K562 (cell line): Measurements from ENCODE around the gene CCNI. TPM values are rescaled to one million over a fixed set of nuclear protein-coding genes. Genes with fewer than 3 reads are reported as not detected.
A peak's percentile ranks its signal among the peaks of the same experiment; 100 is the strongest.

Experiments used
- CREB1 ChIP-seq, 2 experiments: sonication (generic) in 1 of 2; formaldehyde crosslinking in 1 of 2; IDR thresholded peaks; 2 replicates each; pipeline versions ENCODE4 v1.6.1 to v1.8.0; 2012 to 2022; ENCODE audit warnings: inconsistent platforms in 1 of 2, mild to moderate bottlenecking in 1 of 2, missing genetic modification reagents in 1 of 2, moderate library complexity in 1 of 2
- CXXC5 ChIP-seq: fragments of 250-450 bp; sonication (Bioruptor Pico); IDR thresholded peaks from 2 replicates; pipeline ENCODE4 v1.8.0; 2022; ENCODE audit warnings: inconsistent platforms, mild to moderate bottlenecking, moderate library complexity
- DACH1 ChIP-seq: fragments of 450-650 bp; IDR thresholded peaks from 2 replicates; pipeline ENCODE4 v1.6.1; 2018; ENCODE audit not compliant: partially characterized antibody
- ETV1 ChIP-seq: fragments of 450-650 bp; conservative IDR thresholded peaks from 2 replicates; pipeline ENCODE4 v1.6.1; 2016; ENCODE audit warnings: missing genetic modification characterization, control low read depth, low read depth, missing compliant biosample characterization
- GTF2E2 ChIP-seq: fragments of 200-800 bp; sonication (Bioruptor generic); IDR thresholded peaks from 2 replicates; pipeline ENCODE4 v1.6.1; 2016; ENCODE audit warnings: missing genetic modification characterization, missing compliant biosample characterization
- HOXB6 ChIP-seq: fragments of 250-450 bp; sonication (Bioruptor Pico); IDR thresholded peaks from 2 replicates; pipeline ENCODE4 v1.5.1; 2022; ENCODE audit warnings: mild to moderate bottlenecking, borderline replicate concordance
- MAFK ChIP-seq: IDR thresholded peaks from 2 replicates; pipeline ENCODE4 v1.6.1; 2011; ENCODE audit warnings: low read length, improper control_type of control experiment
- OTX1 ChIP-seq: fragments of 450-650 bp; formaldehyde crosslinking; IDR thresholded peaks from 2 replicates; pipeline ENCODE4 v1.4.0; 2022; ENCODE audit warnings: mild to moderate bottlenecking
- RBM25 ChIP-seq: fragments of 200-400 bp; formaldehyde crosslinking; IDR thresholded peaks from 2 replicates; pipeline ENCODE4 v1.6.1; 2018; ENCODE audit warnings: low read length, low read depth, moderate library complexity; ENCODE audit not compliant: severe bottlenecking
- SIRT6 ChIP-seq: IDR thresholded peaks from one replicate; pipeline ENCODE4 v1.6.1; 2012; ENCODE audit warnings: low read depth, mild to moderate bottlenecking, control low read depth, inconsistent platforms, low read length, moderate library complexity
- SMARCE1 ChIP-seq: fragments of 450-650 bp; IDR thresholded peaks from 2 replicates; pipeline ENCODE4 v1.7.1; 2016; ENCODE audit warnings: mild to moderate bottlenecking
- TAF1 ChIP-seq: IDR thresholded peaks from 2 replicates; pipeline ENCODE4 v1.6.1; 2011; ENCODE audit warnings: mild to moderate bottlenecking, low read length, moderate library complexity; ENCODE audit not compliant: insufficient read depth, control insufficient read depth, severe bottlenecking; ENCODE audit errors: extremely low read depth
- ZKSCAN8 ChIP-seq: fragments of 200-800 bp; sonication (Bioruptor generic); IDR thresholded peaks from 2 replicates; pipeline ENCODE4 v1.6.1; 2016; ENCODE audit warnings: missing genetic modification characterization, missing compliant biosample characterization
- ZNF133 ChIP-seq: fragments of 250-450 bp; sonication (Bioruptor Pico); IDR thresholded peaks from 2 replicates; pipeline ENCODE4 v1.4.0; 2020; ENCODE audit warnings: mild to moderate bottlenecking
- polyA plus RNA-seq, 8 experiments: library from polyadenylated mRNA; depleted of rRNA in 4 of 8; stranded (reverse) in 5 of 8; unstranded in 3 of 8; fragments of >200 nt; fragmentation: Nextera tagmentation in 2 of 8; fragmentation: Illumina TruSeq in 1 of 8; extraction: Ambion mirVana in 2 of 8; extraction: Trizol in 1 of 8; gene quantifications; 2 replicates each; pipeline versions ENCODE4 v1.2.1 to v1.2.3, GENCODE V29; 2011 to 2014; ENCODE audit warnings: inconsistent platforms in 1 of 8, missing spikeins in 1 of 8
- total RNA-seq, 7 experiments: library from RNA; depleted of rRNA in 6 of 7; stranded (reverse); fragments of >200 nt in 6 of 7; fragmentation: Illumina TruSeq in 2 of 7; extraction: Trizol in 2 of 7; gene quantifications; 2 replicates each; pipeline versions ENCODE4 v1.2.1 to v1.2.3, GENCODE V29; 2011 to 2021; ENCODE audit warnings: low replicate concordance in 1 of 7
- TF ChIP-seq, protein P1 (sequence below): fragments of 250-450 bp; sonication (Bioruptor Pico); IDR thresholded peaks from 2 replicates; pipeline ENCODE4 v1.4.0; 2020

The CCNI gene
- total and polyA plus RNA-seq, 9 of the 15 experiments (the other 6 are each of a cell fraction or from before 2014, with no cell fraction given): 43.3 to 159 (median 98.5) TPM

DNA sequence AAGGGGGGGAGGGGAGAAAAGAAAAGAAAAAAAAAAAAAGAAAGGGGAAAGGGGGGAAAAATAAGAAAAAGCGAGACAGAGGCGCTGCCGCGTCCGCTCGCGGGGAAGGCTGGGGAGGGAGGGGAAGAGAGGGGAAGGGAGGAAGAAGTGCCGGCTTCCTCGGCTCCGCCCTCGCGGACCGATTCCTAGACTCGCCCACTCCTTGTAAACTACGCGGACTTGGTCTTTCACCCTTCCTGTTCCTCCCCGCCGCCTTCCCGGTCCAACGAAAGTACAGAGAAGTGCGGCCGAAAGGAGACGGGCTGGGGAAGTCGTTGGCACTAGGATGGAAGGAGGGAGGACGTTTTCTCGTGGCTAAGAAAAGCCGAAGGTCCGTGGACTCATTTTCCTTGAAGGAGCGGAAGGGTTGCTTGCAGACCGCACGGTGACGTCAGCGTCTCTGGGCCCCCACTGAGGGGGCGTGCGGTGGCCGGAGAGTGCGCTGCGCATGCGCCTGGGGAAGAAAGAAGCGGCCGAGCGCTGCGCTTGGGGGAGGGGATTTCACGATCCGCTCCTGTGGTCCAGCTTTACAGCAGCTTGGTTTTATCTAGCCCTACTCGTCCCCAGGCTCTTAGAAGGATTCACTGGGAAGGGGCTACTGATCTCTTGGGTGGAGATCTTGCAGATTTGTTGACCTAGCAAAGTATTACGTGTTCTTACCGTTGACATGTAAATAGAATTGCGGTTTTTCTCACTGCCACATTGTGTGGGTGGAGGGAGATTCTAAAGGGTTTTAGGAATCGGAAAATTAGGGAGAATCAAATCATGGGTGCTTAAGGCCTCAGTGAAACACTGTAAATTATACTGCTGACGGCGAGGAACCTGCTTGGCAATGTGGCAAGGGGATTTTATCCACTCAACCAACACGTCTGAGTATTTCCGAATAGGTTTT lies at the start of gene CCNI (continued):
- TF ChIP-seq HOXB6 (CRISPR knock-in tag) (no peak), DACH1 (no peak), RBM25 (no peak), CREB1 (IDR thresholded peaks at IDR 0.05) (peak; percentile 95), CREB1 (CRISPR knock-in tag; IDR thresholded peaks at IDR 0.05) (peak; percentile 96), OTX1 (CRISPR knock-in tag) (peak; percentile 94), GTF2E2 (tag) (peak; percentile 94), MAFK (no peak), CXXC5 (peak; percentile 92), SIRT6 (no peak), ETV1 (tag) (peak; percentile 98), ZNF133 (no peak), SMARCE1 (peak; percentile 71; the same call in 1 of the 2 replicates), TAF1 (peak; percentile 92), ZKSCAN8 (CRISPR knock-in tag) (no peak)
- TF ChIP-seq, protein P1, sequence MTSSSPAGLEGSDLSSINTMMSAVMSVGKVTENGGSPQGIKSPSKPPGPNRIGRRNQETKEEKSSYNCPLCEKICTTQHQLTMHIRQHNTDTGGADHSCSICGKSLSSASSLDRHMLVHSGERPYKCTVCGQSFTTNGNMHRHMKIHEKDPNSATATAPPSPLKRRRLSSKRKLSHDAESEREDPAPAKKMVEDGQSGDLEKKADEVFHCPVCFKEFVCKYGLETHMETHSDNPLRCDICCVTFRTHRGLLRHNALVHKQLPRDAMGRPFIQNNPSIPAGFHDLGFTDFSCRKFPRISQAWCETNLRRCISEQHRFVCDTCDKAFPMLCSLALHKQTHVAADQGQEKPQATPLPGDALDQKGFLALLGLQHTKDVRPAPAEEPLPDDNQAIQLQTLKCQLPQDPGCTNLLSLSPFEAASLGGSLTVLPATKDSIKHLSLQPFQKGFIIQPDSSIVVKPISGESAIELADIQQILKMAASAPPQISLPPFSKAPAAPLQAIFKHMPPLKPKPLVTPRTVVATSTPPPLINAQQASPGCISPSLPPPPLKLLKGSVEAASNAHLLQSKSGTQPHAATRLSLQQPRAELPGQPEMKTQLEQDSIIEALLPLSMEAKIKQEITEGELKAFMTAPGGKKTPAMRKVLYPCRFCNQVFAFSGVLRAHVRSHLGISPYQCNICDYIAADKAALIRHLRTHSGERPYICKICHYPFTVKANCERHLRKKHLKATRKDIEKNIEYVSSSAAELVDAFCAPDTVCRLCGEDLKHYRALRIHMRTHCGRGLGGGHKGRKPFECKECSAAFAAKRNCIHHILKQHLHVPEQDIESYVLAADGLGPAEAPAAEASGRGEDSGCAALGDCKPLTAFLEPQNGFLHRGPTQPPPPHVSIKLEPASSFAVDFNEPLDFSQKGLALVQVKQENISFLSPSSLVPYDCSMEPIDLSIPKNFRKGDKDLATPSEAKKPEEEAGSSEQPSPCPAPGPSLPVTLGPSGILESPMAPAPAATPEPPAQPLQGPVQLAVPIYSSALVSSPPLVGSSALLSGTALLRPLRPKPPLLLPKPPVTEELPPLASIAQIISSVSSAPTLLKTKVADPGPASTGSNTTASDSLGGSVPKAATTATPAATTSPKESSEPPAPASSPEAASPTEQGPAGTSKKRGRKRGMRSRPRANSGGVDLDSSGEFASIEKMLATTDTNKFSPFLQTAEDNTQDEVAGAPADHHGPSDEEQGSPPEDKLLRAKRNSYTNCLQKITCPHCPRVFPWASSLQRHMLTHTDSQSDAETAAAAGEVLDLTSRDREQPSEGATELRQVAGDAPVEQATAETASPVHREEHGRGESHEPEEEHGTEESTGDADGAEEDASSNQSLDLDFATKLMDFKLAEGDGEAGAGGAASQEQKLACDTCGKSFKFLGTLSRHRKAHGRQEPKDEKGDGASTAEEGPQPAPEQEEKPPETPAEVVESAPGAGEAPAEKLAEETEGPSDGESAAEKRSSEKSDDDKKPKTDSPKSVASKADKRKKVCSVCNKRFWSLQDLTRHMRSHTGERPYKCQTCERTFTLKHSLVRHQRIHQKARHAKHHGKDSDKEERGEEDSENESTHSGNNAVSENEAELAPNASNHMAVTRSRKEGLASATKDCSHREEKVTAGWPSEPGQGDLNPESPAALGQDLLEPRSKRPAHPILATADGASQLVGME (CRISPR knock-in tag): peak; percentile 89
